Activated CD4-positive, alpha-beta T cell treated with anti-CD3 and anti-CD28 coated beads, Interleukin-2, Interleukin-4, amounts not matched to agents 100 ng/mL and 50 ng/mL, durations not matched to agents 16 hours and 8 hours (primary cell): ENCODE measurements around the gene GPR26.

Experiments
- DNase-seq: peaks from one replicate; pipeline ENCODE4 v3.0.0-alpha.2; 2020; ENCODE audit warnings: low spot score

Gene GPR26

DNA sequence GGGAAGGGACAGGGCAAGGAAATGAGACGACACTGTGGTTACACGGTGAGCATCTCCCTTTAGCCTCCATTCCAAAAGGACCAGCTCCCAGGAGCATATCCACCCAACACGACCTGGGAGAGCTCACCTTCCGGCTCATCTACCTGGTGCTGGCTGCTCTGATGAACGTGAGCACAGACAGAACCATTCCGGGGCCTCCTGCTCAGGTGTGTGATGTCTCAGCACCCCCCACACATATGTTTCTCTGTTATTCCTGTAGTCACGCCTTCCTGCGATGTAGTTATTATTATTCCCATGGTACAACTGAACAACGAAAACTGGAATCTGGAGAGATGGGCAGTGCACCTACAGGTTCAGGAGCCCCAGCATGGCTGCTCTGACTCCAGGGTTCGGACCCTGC lies 20.5 kb upstream of the GPR26 start:
- DNase-seq, result no peak

DNA sequence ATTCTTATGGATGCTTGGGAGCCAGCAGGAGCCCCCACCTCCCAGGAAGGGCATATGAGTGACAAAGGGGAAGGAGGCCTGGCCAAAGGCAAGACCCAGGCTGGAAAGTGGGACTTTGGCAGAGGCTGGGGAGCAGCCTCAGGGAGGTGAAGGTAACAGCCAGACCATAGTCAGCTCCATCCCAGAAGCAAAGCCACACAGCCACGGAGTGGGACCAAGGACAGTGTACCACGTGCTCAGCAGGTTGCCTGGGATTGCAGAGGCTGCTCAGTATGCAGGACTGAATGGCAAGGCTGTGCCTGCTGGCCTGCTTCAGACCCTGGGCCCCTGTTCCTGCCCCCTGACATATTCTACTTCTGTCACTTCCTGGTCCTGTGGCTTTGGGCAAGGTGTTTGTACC lies 17.6 kb upstream of the GPR26 start:
- DNase-seq, result no peak

DNA sequence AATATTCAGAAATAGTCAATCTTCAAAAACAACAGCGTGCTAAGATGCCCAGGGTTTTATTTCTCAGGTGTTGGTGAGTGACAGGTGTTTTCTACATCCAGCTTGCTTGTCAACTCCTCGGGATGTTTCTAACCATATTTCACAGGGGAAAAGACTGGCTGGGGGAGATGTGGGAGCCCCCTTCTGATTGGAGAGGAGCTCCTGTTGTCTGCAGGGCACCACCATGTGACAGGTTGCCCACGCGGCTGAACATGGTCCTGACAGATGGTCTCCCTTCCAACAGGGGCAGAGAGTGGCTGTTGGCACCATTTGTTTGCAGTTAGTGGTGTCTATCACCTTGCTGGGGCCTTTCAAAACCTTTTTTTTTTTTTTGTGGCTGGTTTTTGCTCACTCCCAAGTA lies 16.5 kb upstream of the GPR26 start:
- no peak for DNase-seq

DNA sequence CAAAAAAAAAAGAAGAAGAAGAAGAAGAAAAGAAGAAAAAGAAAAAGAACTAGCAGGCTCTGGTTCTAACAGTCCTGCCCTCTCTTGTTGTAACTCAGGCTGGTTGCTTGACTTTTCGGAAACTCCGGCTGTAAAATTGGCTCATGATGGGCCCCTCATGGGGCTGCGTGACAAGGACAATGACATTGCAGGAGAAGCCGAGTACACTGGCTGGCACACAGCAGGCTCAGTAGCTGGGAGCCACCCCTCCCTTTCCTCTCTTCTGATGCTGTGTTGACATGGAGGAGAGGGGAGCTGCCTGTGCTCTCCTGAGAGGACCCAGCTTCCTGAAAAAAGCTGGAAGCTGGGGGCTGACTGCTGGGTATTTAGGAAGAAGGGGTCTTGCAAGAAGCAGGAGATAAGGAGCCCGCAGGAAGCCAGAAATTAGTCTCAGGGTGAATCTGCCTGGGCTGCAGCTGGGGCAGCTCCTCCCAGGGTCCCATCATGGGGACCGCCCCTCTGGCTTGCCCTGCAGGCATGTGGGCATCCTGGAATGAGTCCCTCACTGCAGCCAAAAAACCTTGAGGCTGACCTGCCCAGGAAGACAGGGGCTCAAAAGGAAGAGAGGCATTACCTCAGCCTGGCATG lies 14.6 kb upstream of the GPR26 start:
- no peak for DNase-seq

DNA sequence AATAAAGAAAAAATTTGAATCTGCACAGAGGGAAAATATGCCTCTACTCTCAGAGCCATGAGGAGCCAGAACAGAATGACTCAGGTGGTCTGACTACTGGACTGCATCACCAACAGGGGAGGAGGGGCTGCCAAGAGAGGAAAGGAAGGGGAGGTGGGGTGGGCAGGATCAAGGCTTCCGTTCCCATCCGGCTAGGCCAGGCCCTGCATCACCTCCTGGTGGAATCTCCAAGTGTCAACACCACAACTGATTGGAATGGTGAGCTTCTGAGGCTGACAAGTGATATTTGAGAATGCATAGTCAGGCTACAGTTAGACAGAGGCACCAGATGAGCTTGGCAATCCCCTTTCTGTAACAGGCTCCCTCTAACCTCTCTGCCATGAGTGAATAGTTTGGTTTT lies 10.4 kb upstream of the GPR26 start:
- DNase-seq, result no peak

DNA sequence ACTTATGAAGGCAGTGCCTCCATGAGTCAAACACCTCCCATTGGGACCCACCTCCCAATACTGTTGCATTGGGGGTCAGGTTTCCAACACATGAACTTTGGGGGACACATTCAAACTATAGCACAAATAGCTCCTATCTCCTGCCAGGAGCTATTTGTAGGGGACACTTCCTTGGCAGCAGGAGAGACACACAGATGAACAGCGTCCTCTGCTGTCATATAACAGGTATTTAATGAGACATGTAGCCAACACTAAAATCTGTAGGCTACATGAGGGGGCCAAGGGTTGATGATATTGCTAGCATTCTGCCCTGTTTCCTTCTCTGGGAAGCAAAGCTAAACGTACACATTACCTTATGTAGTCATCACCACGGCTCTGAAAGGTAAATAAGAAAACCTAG lies 2.6 kb upstream of the GPR26 start:
- DNase-seq, result no peak

DNA sequence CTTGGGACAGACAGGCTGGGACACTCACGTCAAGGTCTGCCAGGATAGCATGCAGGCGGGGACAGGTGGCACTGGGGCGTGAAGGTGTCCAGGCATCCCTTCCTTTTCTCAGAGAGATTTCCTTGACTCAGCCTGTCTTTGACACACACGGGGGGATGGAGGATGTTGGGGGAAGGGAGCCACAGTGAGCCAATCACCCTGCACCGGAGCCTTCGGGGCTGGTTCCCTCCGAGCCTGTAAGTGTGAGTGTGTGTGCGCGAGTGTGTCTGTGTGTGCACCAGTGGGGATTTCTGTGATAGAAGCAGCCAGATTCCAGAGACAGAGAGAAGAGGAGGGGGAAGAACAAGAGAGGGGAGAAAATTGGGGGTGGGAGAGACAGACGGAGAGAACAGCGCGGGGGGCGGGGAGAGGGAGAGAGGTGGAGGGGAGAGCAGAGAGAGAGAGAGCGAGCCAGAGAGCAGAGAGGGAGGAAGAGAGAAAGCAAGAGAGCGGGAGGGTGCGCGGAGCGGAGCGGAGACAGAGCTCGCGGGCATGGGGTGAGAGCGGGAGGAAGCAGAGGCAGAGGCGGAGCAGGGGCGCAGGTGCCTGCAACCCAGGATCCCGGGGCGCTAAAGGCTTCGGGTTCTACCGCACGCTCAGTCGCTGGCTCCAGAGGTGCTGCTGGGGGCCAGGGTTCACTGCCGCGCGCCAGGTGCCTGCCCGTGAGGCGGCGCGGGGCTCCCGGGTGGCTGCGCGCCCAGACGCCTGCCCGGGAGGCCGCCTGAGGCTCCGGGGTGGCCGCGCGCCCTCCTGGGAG lies 466 bp upstream of the GPR26 start:
- no peak for DNase-seq

DNA sequence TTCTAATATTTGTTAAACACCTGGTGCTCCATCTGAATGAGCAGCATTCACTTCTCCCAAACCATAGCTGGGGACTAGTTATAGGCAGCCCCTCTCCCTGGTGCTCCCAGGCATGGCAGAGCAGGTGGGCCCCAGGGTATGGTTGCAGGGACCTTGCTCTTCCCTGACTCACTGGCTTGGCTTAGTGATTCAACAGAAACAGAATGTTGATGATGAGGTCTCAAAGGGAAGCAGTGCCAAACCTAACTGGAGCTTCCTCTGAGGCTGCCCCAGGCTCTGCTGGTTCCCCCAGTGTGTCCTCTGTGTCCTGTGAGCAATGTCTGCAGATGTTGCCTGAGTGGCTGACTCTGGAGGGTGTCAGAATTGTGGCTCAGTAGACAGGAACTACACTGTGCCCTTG lies 3.7 kb downstream of the GPR26 start:
- DNase-seq, result no peak

DNA sequence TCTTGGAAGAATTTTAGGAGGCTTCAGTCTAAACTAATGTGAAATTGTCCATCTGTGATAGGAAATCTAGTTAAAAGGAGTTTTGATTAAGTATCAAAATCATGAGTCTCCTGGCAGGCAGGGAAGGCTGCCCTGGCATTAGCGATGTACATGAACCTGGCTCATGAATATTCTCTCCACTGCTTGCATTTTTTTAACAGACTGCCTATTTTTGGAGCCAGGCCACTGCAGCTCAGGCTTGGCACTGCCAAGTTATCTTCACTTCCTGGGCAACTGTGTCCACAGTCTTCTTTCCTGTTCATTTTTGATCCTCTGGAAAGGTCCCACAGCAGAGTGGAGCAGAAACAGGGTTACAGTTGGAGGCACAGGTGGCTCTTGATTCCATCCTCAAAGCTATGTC lies 7.0 kb downstream of the GPR26 start:
- no peak for DNase-seq

DNA sequence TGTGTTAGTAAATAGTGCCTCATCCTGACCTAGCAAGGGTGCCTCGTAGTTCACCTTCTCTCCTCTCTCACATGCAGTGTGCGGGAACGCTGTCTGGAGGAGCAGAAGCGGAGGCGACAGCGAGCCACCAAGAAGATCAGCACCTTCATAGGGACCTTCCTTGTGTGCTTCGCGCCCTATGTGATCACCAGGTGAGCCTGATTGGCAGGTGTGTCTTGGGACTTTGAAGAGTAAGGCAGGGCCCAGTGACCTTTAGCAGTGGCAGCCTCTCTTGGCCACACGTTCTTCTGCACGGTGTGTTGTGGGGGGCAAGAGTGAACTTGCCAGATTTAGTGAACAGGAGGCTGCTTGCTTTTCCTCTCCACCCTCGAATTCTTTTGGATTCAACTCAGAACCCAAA lies 8.6 kb downstream of the GPR26 start:
- no peak for DNase-seq

DNA sequence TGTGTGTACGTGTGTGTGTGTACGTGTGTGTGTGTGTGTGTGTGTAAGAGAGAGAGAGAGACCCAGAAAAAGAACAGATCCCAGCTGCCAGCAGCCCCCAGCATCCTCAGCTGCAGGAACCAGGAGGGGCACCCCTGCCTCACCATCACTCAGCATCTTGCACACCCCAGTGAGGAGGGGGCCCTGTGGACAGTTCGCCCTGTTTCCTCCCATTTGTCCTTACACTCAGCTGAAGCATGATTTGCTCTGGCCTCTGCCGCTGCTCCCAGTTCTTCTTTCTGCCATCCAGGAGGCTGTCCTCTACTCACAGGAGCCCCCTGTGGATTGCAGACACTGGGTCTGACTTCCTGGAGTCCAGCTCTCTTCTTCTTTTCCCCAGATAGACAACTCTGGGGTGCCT lies 9.7 kb downstream of the GPR26 start:
- DNase-seq, result no peak

DNA sequence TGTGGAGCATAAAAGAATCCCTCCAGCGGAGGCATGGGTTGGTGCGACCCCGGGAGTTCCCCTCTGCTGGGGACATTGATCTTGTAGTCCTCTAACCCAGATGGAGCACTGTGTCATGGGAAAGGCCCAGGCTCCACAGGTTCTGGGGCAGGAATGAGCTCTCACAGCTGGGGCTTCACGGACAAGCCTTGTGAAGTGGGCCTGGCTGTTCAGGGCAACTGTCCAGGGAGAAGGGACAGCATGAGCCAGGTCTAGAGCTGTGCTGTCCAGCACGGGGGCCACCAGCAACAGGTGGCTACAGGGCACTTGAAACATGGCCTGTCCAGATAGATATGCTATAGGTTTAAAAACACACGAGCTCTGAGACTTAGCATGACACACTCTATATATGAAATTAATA lies 11.4 kb downstream of the GPR26 start:
- no peak for DNase-seq

DNA sequence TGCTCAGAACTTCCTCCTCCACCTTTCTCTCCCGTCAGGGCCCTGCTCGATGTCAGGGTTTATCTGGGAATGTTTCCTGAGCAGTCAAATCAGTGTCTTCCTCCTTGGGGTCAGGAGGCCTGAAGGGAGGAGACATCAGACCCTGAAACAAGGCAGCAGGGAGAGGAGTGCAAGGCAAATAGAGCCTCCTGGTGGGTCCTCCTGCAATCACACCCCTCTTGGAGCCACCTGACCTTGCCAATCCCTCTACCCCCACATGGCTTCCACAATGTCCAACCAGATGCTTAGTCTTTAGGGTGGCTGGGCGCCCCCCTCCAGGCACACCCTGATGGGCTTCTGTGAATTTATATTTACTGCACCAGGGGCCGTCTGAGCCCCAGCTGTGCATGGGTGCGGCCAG lies 12.2 kb downstream of the GPR26 start:
- no peak for DNase-seq

DNA sequence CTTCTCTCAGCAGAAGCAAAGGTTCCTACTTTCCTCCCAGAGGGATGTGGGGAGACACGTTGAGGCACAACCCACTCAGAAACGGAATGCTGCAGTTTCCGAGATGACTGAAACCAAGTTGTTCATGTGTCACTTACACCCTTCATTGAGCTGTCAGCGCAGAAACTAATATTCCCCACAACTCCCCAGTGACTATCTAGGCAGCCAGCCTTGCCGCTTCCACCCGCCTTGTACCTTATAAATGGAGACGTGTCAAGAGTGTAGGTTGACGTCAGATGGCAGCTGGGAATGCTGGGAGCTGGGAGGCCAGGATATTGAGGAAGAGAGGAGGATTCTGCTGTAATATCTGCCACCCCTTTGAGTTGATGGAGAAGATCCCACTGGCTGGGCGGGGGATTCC lies 15.1 kb downstream of the GPR26 start:
- no peak for DNase-seq

DNA sequence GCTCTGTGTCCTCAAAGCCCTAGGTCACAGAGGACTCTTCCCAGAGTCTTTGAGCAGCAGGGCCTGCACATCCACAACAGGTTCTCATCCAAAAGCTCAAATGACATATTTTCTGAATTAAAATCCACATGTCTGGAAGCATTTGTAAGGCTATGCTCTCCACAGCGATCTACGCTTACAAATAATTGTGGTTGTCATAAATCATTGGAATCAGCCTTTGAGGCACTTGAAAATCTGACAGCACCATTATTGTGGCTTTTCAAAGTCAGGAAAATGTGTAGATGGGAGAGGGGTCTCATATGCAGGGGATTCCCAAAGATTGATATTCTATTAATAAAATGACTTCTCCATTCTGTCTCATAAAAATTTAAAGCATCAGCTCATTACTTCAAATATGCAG lies 16.3 kb downstream of the GPR26 start:
- no peak for DNase-seq

DNA sequence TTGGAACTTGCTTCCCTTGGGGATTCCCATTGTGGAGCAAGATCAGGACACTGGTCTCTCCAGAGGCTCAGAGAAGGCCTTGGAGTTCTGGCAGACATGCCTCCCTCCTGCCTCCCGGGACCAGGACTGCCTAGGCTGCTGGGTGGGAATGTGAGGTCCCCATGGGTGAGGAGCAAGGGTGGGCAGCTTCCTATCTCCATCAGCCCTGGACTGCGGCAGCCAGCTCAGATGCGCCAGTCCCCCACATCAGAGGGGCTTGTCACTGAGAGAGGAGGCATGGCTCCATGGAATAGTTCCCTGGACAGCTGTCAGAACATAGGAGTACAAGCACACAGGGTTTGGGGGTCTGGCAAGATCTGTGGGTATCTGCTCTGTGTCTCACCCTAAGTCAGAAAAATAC lies 17.3 kb downstream of the GPR26 start:
- no peak for DNase-seq

DNA sequence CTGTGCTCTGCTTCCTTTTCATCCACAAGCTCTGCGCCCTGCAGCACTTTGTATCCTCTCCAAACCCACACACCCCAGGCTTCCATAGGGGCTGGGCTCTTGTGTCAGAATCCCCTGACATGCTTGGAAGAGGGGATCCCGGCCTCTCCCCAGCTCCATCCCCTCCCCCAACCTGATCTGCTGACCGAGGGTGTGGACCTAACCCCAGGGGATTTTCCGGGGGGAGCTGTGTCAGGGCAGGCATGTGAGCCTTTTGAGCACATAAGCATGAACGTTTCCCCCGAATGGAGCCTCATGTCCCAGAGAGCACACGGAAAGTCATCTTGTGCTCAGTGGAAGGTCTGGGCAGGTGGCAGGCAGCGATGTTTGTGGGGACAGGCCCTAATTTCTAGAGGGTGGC lies 17.7 kb downstream of the GPR26 start:
- DNase-seq, result no peak

DNA sequence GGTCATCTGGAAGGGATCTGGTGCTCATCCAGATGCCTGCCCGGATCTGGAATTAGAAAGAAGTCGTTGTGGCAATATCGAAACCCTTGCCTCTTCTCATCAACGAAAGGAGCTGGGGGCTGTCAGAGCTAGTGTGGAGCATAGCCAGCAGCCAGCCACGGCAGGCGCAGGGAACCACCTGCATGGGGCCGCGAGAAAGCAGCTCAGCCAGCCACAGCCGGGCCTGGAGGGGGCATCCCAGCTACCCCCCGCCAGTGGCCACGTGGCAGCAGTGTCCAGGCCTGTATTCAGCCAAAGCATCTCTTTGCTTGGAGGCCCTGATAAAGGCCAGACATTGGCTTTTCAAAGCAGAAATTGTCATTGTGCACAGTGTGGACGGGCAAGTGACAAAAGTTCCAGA lies 19.1 kb downstream of the GPR26 start:
- DNase-seq, result no peak

DNA sequence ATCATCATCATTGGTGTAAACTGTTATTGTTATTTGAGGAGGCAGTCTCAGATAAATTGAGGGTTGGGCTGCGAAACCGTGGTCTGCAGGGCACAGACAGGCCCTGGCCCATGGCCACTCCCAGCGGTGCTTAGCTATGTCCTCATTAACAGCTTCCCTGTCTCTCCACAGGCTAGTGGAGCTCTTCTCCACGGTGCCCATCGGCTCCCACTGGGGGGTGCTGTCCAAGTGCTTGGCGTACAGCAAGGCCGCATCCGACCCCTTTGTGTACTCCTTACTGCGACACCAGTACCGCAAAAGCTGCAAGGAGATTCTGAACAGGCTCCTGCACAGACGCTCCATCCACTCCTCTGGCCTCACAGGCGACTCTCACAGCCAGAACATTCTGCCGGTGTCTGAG lies 21.6 kb downstream of the GPR26 start:
- DNase-seq, result no peak

DNA sequence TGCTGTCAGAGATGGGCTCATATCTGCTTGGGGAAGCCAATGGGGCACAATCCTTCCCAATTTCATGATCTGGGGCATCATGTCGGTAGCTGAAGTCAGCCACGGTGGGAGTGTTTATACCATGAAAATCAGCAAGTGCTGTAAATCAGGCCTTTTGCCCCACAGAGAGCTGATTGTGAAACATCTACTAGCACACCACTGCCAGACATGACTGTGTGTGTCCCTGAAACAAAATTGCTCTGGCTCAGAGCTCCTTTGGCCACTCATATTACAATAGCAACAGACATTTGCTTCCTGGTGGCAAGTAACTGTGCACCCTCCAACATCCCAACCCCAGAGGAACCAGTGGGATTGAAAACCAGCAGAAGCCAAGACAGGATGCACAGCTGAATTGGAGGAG lies 23.7 kb downstream of the GPR26 start:
- no peak for DNase-seq

DNA sequence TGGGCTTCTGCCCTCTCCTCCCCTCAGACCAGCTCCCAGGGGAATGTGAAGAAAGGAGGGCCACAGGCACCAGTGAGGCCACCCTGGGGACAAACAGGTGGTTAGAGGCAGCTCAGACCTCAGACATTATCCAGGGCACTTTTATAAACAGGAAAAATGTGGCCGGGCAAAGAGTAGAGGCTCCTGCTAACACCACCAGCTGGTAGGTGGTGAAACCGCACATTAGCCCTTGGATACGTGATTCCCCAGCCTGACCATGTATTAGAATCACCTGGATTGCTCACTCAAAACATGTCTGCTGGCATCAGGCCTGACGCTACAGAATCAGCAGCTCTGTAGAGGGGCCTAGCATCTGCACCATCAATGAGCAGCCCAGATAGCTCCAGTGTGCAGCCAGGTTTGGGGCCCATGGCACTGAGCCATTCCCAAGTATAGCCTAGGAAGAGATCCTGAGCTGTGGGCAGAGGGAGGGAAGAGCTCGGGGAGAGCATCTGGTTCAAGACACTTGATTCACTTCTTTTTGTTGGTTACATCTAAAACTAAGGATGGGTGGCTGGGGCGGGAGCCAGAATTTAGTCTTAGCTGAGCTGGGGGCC lies 37.1 kb downstream of the GPR26 start:
- no peak for DNase-seq

DNA sequence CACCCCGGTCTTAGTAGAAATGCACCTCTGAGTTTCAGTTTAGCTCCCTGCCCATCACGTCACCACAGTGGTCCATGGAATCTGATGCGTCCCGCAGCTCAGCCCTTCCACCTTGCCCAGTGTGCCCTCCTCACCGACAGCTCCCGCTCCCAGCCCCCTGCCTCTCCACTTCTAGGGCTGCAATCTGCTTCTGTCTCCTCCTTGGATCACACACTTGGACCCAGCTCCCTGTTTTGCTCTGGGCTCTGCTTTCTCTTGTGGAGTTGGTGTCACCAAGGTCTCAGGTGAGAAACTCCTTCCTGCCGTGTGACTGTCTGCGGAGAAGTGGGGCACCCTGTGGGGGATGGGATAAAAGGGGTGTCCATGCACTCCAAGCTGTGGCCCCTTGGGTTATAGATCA lies 37.9 kb downstream of the GPR26 start:
- no peak for DNase-seq

DNA sequence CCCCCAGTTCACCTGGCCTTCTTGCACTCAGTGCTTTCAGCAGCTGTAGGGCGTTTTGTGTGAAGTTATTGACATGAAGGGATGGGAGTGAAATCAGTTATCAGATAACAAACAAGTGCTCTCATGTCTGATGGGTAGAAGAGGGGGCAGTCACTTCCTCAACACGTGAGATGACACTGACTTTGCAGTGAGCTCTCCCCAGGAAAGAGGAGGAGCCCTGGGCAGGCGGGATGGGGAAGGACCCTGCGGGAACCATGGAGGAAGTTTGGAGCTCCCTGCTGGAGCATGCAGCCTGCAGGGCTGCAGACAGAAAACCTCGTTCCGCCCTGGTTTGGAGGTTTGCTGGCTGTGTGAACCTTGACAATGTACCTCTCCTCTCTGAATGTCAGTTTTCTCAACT lies 38.7 kb downstream of the GPR26 start:
- DNase-seq, result no peak

DNA sequence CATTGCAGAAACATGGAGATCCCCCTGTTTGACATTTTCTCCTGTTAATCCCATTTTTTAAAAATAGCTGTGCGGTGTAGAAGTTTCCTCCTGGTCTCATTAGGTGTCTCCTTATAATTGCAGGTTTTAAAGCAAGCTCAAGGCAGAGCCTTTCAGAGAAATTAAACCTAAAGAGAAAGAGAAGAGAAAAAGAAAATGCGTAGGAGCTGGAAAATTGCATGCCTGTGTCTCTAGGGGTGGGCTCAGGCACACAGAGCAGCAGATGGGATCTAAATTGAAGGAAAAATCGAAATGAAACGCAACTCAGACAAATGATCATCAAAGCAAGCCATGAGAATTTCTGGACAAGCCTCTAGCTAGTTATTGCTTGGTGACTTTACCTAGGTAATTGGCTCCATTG lies 40.1 kb downstream of the GPR26 start:
- DNase-seq, result no peak
